NCI-H460 (cell line): Measurements from ENCODE around the gene LRP8. TPM values are rescaled to one million over a fixed set of nuclear protein-coding genes. Genes with fewer than 3 reads are reported as not detected.

Experiments used
- DNase-seq: peaks from one replicate; pipeline ENCODE4 v3.0.0-alpha.2; 2016; ENCODE audit warnings: low read depth; ENCODE audit errors: extremely low read depth
- total RNA-seq: library from RNA; depleted of rRNA; stranded (reverse); fragments of >200 nt; shearing (Covaris generic); gene quantifications from 2 replicates; pipeline ENCODE4 v1.2.3, GENCODE V29; 2014

The LRP8 gene
- total RNA-seq, 1 experiment from 2014 or later = 73.1 TPM

DNA sequence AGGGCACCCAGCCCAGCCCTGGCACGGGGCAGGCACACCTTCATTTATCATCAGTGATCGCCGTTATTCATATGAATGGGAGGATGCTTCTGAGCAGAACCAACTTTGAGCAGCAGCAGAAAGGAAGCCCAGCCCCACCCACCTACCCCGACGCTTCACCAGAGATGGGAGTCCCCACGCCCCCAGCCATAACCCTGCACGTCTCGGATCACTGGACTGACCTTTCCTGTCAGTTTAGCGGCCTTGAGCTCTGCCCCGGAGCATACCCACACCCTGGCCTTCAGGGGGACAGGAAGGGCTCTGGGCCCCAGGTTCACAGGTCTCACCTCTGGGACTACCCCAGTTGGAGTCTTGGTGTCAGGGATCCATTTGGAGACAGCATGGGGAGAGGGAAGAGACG lies 18.1 kb downstream of the LRP8 start:
- DNase-seq = no peak

- no peak for DNase-seq
Observed at GRCh38 chr1:53308506-53308905, 19.4 kb downstream of the LRP8 start.

GRCh38 chr1:53307037-53307436 lies 20.8 kb downstream of the LRP8 start:
- DNase-seq = no peak

GRCh38 chr1:53306168-53306567 lies 21.7 kb downstream of the LRP8 start:
- no peak for DNase-seq

GRCh38 chr1:53305650-53306049 lies 22.2 kb downstream of the LRP8 start:
- DNase-seq = no peak

DNA sequence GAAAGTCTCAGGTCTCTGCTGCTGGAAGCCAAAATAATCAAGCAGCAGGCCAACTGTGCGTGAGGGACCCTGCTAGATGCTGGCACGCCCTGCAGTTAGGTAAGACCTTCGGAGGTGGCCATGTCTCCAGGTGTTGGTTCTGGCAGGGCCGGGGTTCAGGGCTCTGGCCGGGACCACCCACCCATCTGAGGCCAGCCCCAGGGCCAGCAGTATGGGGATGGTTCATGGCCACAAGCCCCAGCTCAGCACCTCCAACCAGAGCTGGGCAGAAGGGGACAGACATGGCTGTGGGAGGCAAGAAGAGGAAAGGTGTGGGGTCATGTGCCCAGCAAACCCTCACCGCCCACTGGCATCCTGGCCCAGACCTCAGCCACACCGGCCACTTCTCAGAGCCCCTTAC lies 23.3 kb downstream of the LRP8 start:
- no peak for DNase-seq

DNA sequence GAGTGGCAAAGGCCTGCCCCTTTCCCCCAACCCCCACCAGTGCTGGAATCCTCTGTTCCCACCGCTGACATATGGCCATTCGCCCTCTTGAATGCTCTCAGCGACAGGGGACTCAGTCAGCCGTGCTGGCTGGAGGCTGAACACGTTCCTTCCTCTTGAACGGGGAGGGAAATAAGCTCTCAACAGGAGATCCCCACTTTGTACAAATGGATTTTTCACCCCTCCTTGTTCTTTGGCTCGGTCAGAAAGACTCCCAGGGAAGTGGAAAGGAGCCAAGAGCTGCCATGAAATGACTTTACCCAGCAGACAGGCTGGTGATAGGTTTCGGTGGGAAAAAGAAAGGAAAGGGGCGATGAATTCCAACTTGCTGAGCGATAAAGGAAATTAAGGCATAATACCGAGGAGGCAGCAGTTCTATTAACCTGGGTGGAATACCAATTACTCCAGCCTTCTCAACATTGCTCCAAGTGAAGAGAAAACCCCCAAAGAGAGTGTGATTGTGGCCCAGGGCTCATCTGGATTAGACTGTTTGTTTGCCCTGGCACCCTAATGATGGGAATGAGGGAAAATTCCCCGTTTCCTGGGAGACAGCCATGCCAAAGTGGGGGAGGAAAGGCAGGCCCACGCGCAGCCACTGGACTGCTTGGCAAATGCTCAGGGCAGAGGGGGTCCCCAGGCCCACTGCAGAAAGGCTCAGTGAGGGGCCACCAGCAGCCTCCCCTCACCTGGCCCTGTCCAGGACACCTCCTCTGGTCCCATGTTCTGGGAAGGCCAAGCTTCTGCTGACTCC lies 23.9 kb downstream of the LRP8 start:
- DNase-seq = no peak

DNA sequence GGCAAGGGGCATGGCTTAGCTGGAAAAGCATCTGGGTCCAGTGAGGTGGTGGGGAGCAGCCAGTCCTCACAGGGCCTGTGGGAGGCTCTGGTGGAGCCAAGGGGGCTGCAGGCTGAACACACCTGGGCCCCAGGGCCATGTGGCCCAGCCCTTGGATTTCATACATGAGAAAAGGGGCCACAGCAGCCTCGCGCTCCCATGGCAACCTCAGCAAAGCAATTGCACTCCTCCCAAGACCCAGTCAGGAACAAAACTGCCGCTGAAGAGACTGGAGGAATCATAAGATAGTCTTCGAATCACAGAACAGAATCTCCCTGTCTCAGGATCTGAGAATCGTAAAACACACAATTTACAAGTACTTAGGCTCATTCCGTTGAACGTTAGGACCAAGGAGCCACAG lies 24.6 kb downstream of the LRP8 start:
- no peak for DNase-seq

DNA sequence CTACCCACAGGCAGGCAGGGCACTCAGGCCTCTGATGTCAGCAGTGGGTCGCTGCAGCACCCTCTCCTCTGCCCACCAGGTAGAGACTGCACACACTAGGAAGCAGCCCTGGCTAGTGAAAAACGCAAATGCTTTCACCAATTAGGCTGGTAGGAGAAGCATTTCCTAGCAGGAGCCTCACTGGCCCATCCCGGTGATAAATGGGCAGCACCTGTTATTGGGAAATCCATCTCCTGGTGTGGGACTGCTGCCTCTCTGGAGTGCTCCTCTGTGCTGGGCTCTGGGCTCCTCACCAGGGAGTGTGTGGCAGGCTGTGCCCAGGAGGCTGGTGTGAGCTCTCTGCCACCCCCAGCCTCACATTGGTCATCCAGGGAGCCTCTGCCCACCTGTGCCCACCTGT lies 28.6 kb downstream of the LRP8 start:
- DNase-seq = no peak

DNA sequence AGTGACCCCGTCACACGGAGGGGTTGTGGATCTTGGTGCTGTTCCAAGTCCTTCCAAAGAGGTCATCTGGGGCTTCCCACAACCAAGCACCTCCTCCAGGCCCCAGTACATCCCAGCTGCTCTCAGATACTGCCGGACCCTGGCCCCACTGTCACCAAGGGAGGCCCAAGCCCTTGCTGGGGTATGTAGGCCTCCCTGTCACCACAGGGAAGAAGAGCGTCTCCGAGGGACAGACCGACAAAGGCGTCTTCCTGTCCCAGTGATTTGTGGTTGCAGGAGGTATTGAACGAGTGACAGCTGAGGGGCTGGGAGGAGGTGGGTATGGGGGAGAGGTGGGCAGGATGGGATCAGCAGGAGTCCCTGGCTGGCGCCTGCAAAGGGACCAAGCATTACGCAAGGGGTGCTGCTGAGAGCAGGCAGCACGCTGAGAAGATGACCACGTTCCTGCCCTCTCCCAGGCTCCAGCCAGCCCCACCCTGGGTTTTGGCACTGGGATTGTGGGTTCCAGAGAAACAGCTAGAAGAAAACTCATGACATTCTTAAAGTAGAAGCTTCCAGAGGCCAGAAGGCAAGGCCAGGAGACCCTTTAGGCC lies 29.7 kb downstream of the LRP8 start:
- DNase-seq = no peak

DNA sequence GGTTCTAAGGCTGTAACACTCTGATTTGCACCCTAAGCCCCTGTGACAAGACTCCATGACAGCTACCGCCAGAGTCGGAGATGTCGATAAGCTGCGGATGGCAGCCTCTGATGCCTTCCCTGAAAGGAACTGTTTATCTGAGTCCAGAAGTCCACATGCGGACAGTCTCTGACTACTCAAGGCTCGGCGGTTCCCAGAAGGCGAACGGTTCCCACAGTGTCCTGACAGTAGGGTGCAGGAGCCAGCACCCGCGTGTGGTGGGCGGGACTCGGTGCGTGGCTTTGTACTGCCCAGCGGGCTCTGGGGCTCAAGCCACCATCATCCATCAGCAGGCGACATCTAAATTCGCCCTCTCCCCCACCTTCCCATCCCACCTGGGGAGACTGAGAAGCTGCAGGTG lies 30.7 kb downstream of the LRP8 start:
- DNase-seq = no peak

GRCh38 chr1:53296117-53296749 lies 31.6 kb downstream of the LRP8 start:
- DNase-seq = no peak

DNA sequence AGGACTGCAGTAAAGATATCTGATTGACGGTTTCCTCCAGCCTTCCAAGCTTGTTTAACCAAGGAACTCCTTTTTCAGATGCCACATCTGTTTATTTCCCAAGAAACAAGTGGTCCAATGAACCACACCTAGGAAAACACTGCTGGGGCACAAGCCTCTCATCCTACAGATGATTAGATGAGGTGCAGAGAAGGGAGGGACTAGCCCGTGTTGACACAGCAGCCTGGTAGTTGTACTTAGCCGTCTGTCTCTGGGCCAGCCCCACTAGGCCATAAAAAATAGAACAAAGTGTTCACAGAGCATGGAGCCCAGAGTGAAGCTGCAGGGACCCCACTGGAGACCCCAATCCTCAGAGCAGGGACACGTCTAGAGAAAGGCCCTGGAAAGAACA lies 32.1 kb downstream of the LRP8 start:
- DNase-seq = no peak

GRCh38 chr1:53295295-53295694 lies 32.6 kb downstream of the LRP8 start:
- DNase-seq = no peak

- DNase-seq = no peak
Observed at GRCh38 chr1:53294567-53294966, 33.3 kb downstream of the LRP8 start.

DNA sequence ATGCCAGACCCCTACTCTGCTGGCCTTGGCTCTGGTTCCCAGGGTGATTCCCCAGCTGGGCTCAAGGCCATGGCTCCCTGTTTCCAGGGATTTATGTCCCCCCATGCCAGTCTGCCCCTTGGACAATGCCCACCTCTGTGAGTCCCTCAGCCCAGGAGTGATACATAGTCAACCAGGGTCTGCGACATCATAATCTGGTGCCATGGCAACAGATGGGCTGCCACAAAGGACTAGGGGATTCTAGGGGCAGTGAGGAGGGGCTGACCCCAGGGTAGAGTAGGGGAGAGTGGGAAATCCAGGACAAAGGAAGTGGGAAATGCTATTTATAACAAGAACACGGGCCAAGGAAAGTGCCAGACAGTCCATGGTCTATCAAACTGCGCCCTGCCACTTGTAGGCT lies 33.8 kb downstream of the LRP8 start:
- no peak for DNase-seq

- no peak for DNase-seq
Observed at GRCh38 chr1:53293123-53293522, 34.7 kb downstream of the LRP8 start.

DNA sequence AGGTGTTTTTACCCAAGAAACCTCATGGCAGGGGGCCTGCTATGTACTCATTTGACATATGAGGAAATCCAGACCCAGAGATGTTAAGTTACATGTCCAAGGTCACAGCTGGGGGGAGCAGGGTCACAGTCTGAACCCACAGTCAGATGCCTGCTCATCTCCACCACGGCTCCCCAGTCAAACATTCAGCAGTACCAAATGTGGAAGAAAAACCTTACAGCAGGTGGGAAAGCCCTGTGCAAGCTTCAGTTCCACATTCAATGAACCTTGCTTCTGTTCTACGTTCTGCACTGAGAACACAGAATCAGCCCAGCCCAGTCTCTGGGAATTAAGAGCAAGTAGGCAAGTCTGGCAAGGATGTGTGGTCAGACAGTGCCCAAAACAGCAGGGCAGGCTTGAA lies 35.2 kb downstream of the LRP8 start:
- no peak for DNase-seq

DNA sequence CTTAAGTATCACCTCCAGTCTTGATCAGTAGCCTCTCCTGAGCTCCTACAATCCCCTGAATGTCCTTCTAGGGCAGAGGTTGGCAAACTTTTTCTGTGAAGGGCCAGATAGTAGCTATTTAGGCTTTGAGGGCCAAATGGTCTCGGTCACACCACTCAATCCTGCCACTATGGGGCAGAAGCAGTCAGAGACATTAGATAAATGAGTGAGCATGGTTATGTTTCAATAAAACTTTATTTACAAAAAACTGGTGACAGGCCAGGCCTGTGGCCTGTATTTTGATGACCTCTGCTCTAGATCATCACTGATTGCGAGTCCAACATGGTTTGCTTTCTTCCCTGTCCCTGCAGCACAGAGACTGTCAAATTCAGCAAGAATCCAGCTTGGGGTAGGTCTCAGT lies 36.3 kb downstream of the LRP8 start:
- no peak for DNase-seq

GRCh38 chr1:53288790-53289429 lies 39.0 kb downstream of the LRP8 start:
- DNase-seq = no peak

GRCh38 chr1:53288002-53288789 lies 39.7 kb downstream of the LRP8 start:
- no peak for DNase-seq
